GOT3 (cell line): ENCODE results near the gene SAPCD2.
"Not testable (repeated sequence)": the region's sequence is repeated elsewhere in the genome, so short reads cannot be mapped to it uniquely, and the experiment has no call there.

Source experiments
- DNase-seq: peaks from one replicate; lab custom pipeline; 2025; ENCODE audit warnings: mixed read lengths; lab: John Stamatoyannopoulos, UW

Gene SAPCD2

GRCh38 chr9:137070201-137070905 is at the start of gene SAPCD2:
TSS of gene SAPCD2 (minus strand) at chr9:137070557. CDS start at chr9:137070460, 97 bp downstream.
- no peak for DNase-seq

DNA sequence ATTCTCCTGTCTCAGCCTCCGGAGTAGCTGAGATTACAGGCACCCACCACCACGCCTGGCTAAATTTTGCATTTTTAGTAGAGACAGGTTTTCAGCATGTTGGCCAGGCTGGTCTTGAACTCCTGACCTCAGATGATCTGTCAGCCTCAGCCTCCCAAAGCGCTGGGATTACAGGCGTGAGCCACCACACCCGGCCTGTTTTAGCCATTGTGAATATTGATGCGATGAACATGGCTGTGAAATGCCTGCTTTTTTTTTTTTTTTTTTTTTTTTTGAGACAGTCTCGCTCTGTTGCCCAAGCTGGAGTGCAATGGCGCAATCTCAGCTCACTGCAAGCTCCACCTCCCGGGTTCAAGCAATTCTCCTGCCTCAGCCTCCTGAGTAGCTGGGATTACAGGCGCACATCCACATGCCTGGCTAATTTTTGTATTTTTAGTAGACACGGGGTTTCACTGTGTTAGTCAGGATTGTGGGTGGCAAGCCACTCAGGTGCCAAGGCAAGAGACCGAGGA is 47.8 kb upstream of the SAPCD2 start:
- DNase-seq, result not testable (repeated sequence)

DNA sequence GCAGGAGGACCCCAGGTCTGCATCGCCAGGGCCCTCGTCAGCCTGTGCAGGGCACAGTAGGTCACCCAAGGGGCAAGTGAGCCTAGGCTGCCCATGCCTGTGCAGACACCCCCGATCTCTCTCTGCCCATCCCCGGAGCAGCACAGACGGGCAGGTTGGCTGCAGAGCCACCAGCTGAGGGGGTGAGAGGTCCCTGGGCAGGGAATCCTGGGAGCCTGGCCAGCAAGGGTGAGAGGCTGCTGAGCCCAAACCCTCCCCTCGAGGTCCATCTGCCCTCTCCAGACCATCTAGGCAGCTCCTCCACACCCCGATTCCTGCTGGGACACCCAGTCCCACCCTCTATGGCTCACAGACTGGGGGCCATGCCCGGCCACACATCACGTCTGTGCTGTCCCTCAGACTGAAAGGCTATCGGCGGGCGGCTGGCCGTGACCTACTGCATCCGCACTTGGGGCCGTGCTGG is 46.9 kb upstream of the SAPCD2 start:
- DNase-seq, result no peak

GRCh38 chr9:137116728-137117127 is 46.4 kb upstream of the SAPCD2 start:
- no peak for DNase-seq

- DNase-seq, result no peak
Observed at GRCh38 chr9:137116027-137116507, 45.7 kb upstream of the SAPCD2 start.

DNA sequence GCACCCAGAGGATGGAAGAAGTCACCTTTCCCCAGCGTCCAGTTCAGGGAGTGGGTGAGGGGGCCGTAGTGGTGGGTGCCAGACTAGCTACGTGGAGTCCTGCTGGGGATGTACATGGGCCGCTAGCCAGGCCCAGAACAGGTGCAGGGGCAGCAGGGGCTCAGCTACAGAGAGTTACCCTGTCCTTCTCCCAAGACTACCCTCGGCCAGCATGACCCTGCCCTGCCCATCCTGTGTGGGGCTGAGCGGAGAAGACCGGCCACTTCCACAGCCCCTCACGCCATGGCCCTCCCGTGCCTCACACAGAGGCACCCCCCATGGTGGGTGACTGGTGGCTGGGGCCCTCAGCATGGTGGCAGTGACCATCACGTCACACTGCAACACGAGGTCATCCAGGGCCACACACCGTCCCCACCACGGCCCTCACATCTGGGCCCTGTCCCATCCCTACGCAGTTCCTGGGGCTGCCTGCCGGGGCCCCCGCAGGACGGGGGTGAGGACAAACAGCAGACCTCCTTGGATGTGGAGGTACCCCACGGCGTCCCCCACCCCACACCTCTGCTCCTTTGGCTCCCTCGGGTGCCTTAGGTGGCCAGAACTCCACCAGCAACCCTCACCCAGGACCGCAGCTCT is 45.2 kb upstream of the SAPCD2 start:
- no peak for DNase-seq

DNA sequence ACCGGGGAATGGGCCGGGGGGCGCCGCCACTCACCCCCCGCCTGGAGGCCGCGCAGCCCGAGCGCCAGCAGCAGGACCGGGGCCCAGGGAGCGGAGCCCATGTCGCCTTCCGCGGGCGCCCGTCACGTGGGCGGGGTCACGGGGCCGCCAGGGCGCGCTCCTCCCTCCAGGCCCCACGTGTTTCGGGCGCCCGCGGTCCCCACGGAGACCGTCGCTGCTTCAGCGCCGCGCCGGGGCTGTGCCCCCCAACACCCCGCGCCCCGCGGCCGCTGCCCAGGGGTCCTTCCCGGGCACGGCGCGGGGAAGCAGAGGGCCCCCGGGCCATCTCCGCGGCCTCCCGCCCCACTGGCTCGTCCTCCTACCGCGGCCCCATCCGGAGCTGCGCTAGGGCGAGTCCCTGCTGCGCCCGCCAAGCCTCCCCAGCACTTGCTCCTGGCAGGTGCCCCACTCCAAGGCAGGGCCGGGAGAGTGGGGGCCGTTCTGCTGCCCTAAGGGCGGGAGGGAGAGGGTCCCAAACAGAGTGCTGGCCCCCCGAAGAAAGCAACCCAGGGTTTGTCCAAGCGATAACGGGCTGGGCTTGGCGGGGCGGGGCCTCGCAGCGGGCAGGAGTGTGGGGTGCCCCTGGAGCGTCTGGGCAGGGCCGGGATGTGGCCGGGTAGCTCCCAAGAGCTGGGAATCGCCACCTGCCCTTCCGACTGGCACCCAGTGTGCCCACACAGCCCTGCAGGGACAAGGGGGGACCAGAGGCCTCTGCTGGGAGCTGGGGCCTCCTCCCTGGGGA is 44.4 kb upstream of the SAPCD2 start, which contains the start of gene DPP7:
Gene DPP7 (minus strand): TSS at position 121 of the 781 bp plus-strand sequence. CDS start 20 bp downstream, at position 101.
- no peak for DNase-seq

GRCh38 chr9:137114220-137114612 is 43.9 kb upstream of the SAPCD2 start:
- DNase-seq, result no peak

DNA sequence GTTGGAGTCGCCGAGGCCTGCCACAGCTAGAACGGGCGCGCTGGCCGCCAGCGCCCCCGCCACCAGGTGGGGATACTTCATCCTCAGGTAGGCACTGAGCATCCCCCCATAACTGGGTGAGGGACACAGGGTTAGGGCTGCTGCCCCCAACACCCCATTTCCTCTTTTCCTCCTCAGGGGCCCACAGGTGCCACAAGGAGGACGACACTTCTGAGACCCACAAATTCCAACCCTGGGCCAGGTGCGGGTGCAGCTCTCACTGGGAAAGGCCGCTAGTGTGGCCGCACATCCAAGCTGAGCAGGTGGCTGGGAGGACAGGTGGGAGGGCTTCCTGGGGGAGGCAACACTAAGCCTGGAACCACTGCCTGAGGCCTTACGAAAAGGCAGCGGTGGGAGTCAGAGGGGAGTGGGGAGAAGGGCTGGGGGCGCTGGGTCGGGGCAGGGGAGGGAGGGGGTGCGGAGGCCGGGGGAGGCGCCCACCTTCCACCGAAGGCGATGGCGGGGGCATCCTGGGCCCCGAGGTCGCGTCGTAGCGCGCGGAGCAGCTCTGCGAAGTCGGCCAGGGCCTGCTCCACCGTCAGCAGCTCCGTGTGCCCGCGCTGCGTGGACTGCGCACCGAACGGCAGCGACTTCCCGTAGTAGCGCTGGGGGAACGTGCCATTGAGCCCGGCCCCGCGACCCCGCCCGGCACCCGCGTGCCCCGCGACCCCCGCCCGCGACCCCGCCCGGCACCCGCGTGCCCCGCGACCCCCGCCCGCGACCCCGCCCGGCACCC is 43.2 kb upstream of the SAPCD2 start:
- DNase-seq, result no peak

DNA sequence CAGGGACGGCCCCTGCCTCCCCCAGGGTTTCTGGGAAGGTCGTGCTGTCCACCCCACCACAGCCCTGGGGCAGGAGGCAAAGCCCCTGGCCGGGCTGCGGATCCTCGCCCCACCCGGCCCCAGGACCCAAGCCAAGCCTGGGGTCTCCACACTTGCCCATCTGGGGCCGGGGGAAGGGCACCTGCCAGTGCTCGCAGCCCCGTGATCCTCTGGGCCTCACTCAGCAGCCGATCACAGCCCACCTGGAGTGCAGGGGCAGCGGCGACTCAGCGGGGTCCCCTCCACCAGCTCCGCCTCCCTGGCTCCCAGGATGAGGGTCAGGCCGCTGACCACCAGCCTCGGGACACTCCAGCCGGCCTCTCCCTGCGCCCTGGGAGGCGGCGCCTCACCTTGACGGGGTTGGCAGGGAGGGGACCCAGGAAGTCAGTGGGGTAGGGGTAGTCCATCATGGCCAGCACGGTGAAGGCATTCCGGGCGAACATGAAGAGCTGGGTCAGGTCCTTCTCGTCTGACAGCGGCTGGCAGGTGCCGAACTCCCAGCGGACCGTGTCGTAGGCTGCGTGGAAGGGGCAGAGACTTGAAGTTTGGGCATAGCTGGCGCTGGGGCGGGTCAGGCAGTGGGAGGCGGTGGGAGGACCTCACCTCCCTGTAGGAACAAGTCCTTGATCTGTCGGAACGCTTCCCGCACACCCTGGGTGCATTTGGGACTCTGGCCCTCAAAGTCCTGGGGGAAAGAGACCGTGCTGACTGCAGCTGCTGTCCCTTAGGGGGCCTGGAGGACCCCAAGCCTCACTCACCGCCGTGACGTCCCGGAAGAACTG is 42.4 kb upstream of the SAPCD2 start:
- no peak for DNase-seq

- DNase-seq, result no peak
Observed at GRCh38 chr9:137111788-137112563, 41.6 kb upstream of the SAPCD2 start.

DNA sequence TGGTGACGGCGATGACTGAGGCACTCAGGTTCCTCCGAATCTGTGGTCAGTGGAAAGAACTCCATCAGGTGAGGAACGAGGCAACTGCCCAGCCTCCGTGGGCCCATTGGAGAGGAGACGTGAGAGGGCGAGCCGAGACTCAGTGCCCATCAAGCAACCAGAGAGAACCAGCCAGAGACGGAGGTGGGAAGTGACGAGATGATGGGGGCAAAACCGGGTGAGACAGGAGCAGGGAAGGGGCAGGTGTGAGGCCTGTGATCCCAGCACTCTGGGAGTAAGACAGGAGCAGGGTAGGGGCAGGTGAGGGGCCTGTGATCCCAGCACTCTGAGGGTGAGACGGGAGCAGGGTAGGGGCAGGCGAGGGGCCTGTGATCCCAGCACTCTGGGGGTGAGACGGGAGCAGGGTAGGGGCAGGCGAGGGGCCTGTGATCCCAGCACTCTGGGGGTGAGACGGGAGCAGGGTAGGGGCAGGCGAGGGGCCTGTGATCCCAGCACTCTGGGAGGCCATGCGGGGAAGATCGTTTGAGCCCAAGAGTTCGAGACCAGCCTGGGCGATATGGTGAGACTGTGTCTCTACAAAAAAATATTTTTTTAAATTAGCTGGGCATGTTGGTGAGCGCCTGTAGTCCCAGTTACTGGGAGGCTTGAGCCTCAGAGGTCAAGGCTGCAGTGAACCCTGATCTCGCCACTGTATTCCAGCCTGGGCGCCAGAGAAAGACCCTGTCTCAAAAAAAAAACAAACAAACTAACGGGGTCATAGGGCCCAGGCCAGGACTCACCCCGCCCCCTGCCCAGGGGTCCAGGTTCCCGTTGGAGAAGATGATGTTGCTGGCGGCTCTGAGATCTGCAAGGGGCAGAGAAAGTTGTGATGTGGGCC is 40.8 kb upstream of the SAPCD2 start:
- DNase-seq, result no peak

- DNase-seq, result no peak
Observed at GRCh38 chr9:137110147-137110910, 40.0 kb upstream of the SAPCD2 start.

GRCh38 chr9:137109250-137110146 is 39.1 kb upstream of the SAPCD2 start:
- no peak for DNase-seq

DNA sequence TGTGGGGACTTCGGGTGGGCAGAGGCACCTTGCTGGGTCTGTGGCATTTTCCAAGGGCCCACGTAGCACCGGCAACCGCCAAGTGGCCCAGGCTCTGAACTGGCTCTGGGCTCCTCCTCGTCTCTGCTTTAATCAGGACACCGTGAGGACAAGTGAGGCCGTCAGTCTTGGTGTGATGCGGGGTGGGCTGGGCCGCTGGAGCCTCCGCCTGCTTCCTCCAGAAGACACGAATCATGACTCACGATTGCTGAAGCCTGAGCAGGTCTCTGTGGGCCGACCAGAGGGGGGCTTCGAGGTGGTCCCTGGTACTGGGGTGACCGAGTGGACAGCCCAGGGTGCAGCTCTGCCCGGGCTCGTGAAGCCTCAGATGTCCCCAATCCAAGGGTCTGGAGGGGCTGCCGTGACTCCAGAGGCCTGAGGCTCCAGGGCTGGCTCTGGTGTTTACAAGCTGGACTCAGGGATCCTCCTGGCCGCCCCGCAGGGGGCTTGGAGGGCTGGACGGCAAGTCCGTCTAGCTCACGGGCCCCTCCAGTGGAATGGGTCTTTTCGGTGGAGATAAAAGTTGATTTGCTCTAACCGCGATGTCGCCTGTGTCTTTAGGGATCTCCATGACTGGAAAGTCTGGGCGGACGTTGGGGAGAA is 38.4 kb upstream of the SAPCD2 start:
- DNase-seq, result no peak

DNA sequence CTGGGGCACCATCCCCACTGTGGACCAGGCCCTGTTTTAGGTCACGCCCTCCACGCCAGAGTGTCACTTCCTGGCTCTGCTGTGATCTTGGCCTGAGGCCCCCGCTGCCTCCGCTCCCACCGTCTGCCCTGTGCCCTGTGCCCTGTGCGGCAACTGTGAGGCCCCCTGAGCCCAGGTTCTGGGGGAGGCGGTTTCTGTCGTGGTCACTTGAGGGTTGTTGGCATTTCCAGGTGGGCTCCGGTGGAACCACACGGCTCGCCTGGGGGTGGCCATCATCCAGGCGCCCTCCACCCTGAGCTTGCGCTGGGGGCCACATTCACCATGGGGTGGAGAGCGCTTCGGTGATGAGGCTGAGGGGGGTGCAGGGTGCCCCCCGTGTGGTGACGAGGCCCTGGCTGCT is 37.6 kb upstream of the SAPCD2 start:
- no peak for DNase-seq
